Activated CD4-positive, alpha-beta memory T cell treated with anti-CD3 and anti-CD28 coated beads, Interleukin-2, amount 10 ng/mL, durations not matched to agents 7 days and 5 days (primary cell): Measurements from ENCODE around the gene INSIG1. TPM values are rescaled to one million over a fixed set of nuclear protein-coding genes. Genes with fewer than 3 reads are reported as not detected.
A peak's percentile ranks its signal among the peaks of the same experiment; 100 is the strongest.

Source experiments
- CTCF ChIA-PET: fragments of 350-600 bp; sonication (Branson Sonifier 250); formaldehyde crosslinking; loops from one replicate; lab custom pipeline; 2021; ENCODE audit warnings: antibody characterized with exemption, inconsistent platforms; lab: Charles Lee
- POLR2A ChIA-PET: fragments of 350-600 bp; sonication (Branson Sonifier 250); formaldehyde crosslinking; loops from one replicate; lab custom pipeline; 2021; ENCODE audit warnings: antibody characterized with exemption; lab: Charles Lee
- DNase-seq: peaks from one replicate; pipeline ENCODE4 v3.0.0-alpha.2; 2020
- H3K27ac Mint-ChIP-seq: one replicate; pipeline ENCODE4 v1.8.0; 2021; ENCODE audit warnings: mild to moderate bottlenecking, mixed read lengths
- H3K27me3 Mint-ChIP-seq: one replicate; pipeline ENCODE4 v1.8.0; 2021; ENCODE audit warnings: mixed read lengths
- H3K36me3 Mint-ChIP-seq: one replicate; pipeline ENCODE4 v1.8.0; 2021; ENCODE audit warnings: low read depth, mixed read lengths
- H3K4me1 Mint-ChIP-seq: one replicate; pipeline ENCODE4 v1.8.0; 2021; ENCODE audit warnings: mixed read lengths
- H3K4me3 Mint-ChIP-seq: one replicate; pipeline ENCODE4 v1.8.0; 2021; ENCODE audit warnings: mild to moderate bottlenecking, mixed read lengths
- H3K9me3 Mint-ChIP-seq: one replicate; pipeline ENCODE4 v1.8.0; 2021; ENCODE audit warnings: mixed read lengths
- total RNA-seq, 2 experiments: library from RNA; stranded (reverse); gene quantifications; one replicate each; pipeline ENCODE4 v1.2.3, GENCODE V29; 2021

Gene INSIG1
- total RNA-seq, 2 experiments from 2014 or later = 276 to 283 TPM

- no peaks in the 10 kb centered on the region for H3K9me3 Mint-ChIP-seq
- POLR2A ChIA-PET = interaction anchor here (1.9 kb wide), 1 partner anchor 28 kb away, joined by 11 read pairs; the partner anchor contains the start of gene INSIG1
- no peak overlapping the region for H3K27ac Mint-ChIP-seq
- peaks cover 15% of the 10 kb centered on the region for H3K4me1 Mint-ChIP-seq
- H3K27me3 Mint-ChIP-seq = peaks cover 9% of the 10 kb centered on the region
- CTCF ChIA-PET = no interaction called here
- no peaks in the 10 kb centered on the region for H3K36me3 Mint-ChIP-seq
- DNase-seq = no peak
- no peak overlapping the region for H3K4me3 Mint-ChIP-seq
Observed at GRCh38 chr7:155268921-155269650, 28.6 kb upstream of the INSIG1 start.

GRCh38 chr7:155269766-155270585, 27.7 kb upstream of the INSIG1 start:
- no peaks in the 10 kb centered on the region for H3K9me3 Mint-ChIP-seq
- POLR2A ChIA-PET = interaction anchor here (1.9 kb wide), 1 partner anchor 28 kb away, joined by 11 read pairs; the partner anchor contains the start of gene INSIG1
- H3K36me3 Mint-ChIP-seq = no peaks in the 10 kb centered on the region
- no peak overlapping the region for H3K4me3 Mint-ChIP-seq
- H3K4me1 Mint-ChIP-seq = peaks cover 15% of the 10 kb centered on the region
- CTCF ChIA-PET = no interaction called here
- H3K27ac Mint-ChIP-seq = no peak overlapping the region
- H3K27me3 Mint-ChIP-seq = peaks cover 14% of the 10 kb centered on the region
- no peak for DNase-seq

GRCh38 chr7:155270861-155271260, 26.8 kb upstream of the INSIG1 start:
- ChIA-PET CTCF (no interaction called here), POLR2A (no interaction called here)
- Mint-ChIP-seq H3K9me3 (no peaks in the 10 kb centered on the region), H3K27me3 (peaks cover 19% of the 10 kb centered on the region), H3K27ac (peak overlapping the region; percentile 14), H3K4me1 (peaks cover 15% of the 10 kb centered on the region), H3K4me3 (no peak overlapping the region), H3K36me3 (no peaks in the 10 kb centered on the region)
- DNase-seq = no peak

GRCh38 chr7:155274633-155275355, 22.9 kb upstream of the INSIG1 start:
- peaks cover 25% of the 10 kb centered on the region for H3K27me3 Mint-ChIP-seq
- POLR2A ChIA-PET = interaction anchor here (1.7 kb wide), 1 partner anchor 8 kb away, joined by 7 read pairs; no protein-coding TSS in a partner anchor
- peaks cover 52% of the 10 kb centered on the region for H3K4me1 Mint-ChIP-seq
- CTCF ChIA-PET = no interaction called here
- H3K36me3 Mint-ChIP-seq = no peaks in the 10 kb centered on the region
- H3K4me3 Mint-ChIP-seq = no peak overlapping the region
- H3K27ac Mint-ChIP-seq = no peak overlapping the region
- no peaks in the 10 kb centered on the region for H3K9me3 Mint-ChIP-seq
- DNase-seq = no peak

GRCh38 chr7:155276042-155276799, 21.5 kb upstream of the INSIG1 start:
- no peak overlapping the region for H3K4me3 Mint-ChIP-seq
- ChIA-PET CTCF (interaction anchor here (1.4 kb wide), 1 partner anchor 69 kb away, joined by 3 read pairs; no protein-coding TSS in a partner anchor), POLR2A (interaction anchor here (1.1 to 3.7 kb wide), 2 partner anchors 20 to 23 kb away, joined by 3 to 34 read pairs; partner anchors contain the start of gene INSIG1)

GRCh38 chr7:155276800-155277375, 20.8 kb upstream of the INSIG1 start:
- H3K27me3 Mint-ChIP-seq = peaks cover 26% of the 10 kb centered on the region
- POLR2A ChIA-PET = interaction anchor here (1.1 to 3.7 kb wide), 4 partner anchors 13 to 23 kb away, joined by 3 to 34 read pairs (median 7); partner anchors contain the start of gene INSIG1
- CTCF ChIA-PET = interaction anchor here (1.4 kb wide), 1 partner anchor 68 kb away, joined by 3 read pairs; no protein-coding TSS in a partner anchor
- H3K4me3 Mint-ChIP-seq = no peak overlapping the region
- no peak overlapping the region for H3K27ac Mint-ChIP-seq
- DNase-seq = no peak
- no peaks in the 10 kb centered on the region for H3K36me3 Mint-ChIP-seq
- no peaks in the 10 kb centered on the region for H3K9me3 Mint-ChIP-seq
- peaks cover 59% of the 10 kb centered on the region for H3K4me1 Mint-ChIP-seq

More at GRCh38 chr7:155276042-155276799, 21.5 kb upstream of the INSIG1 start:
- no peak overlapping the region for H3K27ac Mint-ChIP-seq
- H3K36me3 Mint-ChIP-seq = no peaks in the 10 kb centered on the region
- no peak for DNase-seq
- peaks cover 56% of the 10 kb centered on the region for H3K4me1 Mint-ChIP-seq
- H3K9me3 Mint-ChIP-seq = no peaks in the 10 kb centered on the region
- peaks cover 28% of the 10 kb centered on the region for H3K27me3 Mint-ChIP-seq

- CTCF ChIA-PET = interaction anchor here (1.4 kb wide), 1 partner anchor 67 kb away, joined by 3 read pairs; no protein-coding TSS in a partner anchor
- Mint-ChIP-seq H3K9me3 (no peaks in the 10 kb centered on the region), H3K27me3 (peaks cover 26% of the 10 kb centered on the region), H3K4me1 (peaks cover 64% of the 10 kb centered on the region), H3K27ac (peak overlapping the region; percentile 55), H3K4me3 (no peak overlapping the region), H3K36me3 (no peaks in the 10 kb centered on the region)
- POLR2A ChIA-PET = interaction anchor here (1.3 to 3.7 kb wide), 3 partner anchors 12 to 22 kb away, joined by 3 to 34 read pairs (median 11); partner anchors contain the start of gene INSIG1
- peak; percentile 59 for DNase-seq
Observed at GRCh38 chr7:155277385-155277994, 20.2 kb upstream of the INSIG1 start.

- peaks cover 76% of the 10 kb centered on the region for H3K4me1 Mint-ChIP-seq
- H3K36me3 Mint-ChIP-seq = no peaks in the 10 kb centered on the region
- peaks cover 23% of the 10 kb centered on the region for H3K27me3 Mint-ChIP-seq
- no peak for DNase-seq
- ChIA-PET POLR2A (interaction anchor here (2.8 to 3.7 kb wide), 2 partner anchors 18 to 20 kb away, joined by 11 to 34 read pairs; partner anchors contain the start of gene INSIG1), CTCF (interaction anchor here (1.2 kb wide), 1 partner anchor 17 kb away, joined by 3 read pairs; no protein-coding TSS in a partner anchor)
- no peaks in the 10 kb centered on the region for H3K9me3 Mint-ChIP-seq
- no peak overlapping the region for H3K4me3 Mint-ChIP-seq
- no peak overlapping the region for H3K27ac Mint-ChIP-seq
Observed at GRCh38 chr7:155278921-155279320, 18.8 kb upstream of the INSIG1 start.

- DNase-seq = no peak
- ChIA-PET POLR2A (interaction anchor here (1.4 to 10.4 kb wide), 4 partner anchors 14 to 19 kb away, joined by 3 to 145 read pairs (median 22); partner anchors contain the start of gene INSIG1), CTCF (no interaction called here)
- H3K9me3 Mint-ChIP-seq = no peaks in the 10 kb centered on the region
- no peak overlapping the region for H3K27ac Mint-ChIP-seq
- peaks cover 17% of the 10 kb centered on the region for H3K27me3 Mint-ChIP-seq
- no peak overlapping the region for H3K4me3 Mint-ChIP-seq
- no peaks in the 10 kb centered on the region for H3K36me3 Mint-ChIP-seq
- peaks cover 86% of the 10 kb centered on the region for H3K4me1 Mint-ChIP-seq
Observed at GRCh38 chr7:155279787-155280445, 17.8 kb upstream of the INSIG1 start.

GRCh38 chr7:155280446-155281397, 17.0 kb upstream of the INSIG1 start:
- Mint-ChIP-seq H3K27me3 (peaks cover 11% of the 10 kb centered on the region), H3K4me3 (no peak overlapping the region), H3K27ac (no peak overlapping the region), H3K4me1 (peaks cover 94% of the 10 kb centered on the region), H3K36me3 (peaks cover 2% of the 10 kb centered on the region), H3K9me3 (no peaks in the 10 kb centered on the region)
- no peak for DNase-seq
- CTCF ChIA-PET = no interaction called here
- POLR2A ChIA-PET = interaction anchor here (1.4 to 10.4 kb wide), 2 partner anchors 13 to 17 kb away, joined by 3 to 145 read pairs; partner anchors contain the start of gene INSIG1
